GM18507 (cell line): ENCODE measurements around the gene EIF2A.

Experiments used
- DNase-seq: peaks from one replicate; pipeline ENCODE4 v3.0.0; 2011; ENCODE audit warnings: low read depth; ENCODE audit not compliant: insufficient read length; ENCODE audit errors: extremely low spot score
- FAIRE-seq: peaks from 2 replicates; lab custom pipeline; 2011; peaks lifted over from hg19 to GRCh38; lab: Jason Lieb, UNC

EIF2A gene

DNA sequence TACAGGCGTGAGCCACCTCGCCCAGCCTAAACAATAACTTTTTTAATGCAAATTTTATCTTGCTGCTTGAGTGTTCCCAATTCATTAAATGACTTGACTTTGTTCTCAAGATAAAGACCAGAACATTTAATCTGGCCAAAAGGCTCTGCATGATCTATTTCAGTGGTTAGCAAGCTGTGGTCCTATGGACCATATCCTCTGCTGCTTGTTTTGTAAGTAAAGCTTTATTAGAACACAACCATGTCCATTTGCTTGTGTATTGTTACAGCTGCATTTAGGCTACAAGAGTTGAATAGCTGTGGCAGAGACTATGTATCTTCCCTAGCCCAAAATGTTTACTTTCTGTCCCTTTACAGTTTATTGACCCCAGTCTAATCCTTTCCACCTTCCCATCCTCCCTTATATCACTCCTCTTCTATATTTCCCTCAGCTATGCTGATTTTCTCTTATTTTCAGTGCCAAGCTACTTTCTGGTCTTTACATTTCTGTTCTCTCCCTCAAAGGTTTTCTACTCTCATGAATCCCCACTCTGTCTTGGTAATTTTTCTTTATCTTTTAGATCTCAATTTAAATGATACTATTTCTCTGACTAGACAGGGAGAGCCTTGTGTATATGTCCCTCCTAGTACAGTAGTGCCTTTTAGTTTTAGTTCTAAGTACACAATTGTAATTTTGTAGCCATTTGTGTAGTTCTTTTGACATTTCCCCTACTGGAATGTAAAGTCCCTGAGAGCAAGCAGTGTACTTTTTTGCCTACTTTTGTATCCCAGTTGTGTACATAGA, 79.8 kb downstream of the EIF2A start:
- DNase-seq (no peak), FAIRE-seq (no peak)

DNA sequence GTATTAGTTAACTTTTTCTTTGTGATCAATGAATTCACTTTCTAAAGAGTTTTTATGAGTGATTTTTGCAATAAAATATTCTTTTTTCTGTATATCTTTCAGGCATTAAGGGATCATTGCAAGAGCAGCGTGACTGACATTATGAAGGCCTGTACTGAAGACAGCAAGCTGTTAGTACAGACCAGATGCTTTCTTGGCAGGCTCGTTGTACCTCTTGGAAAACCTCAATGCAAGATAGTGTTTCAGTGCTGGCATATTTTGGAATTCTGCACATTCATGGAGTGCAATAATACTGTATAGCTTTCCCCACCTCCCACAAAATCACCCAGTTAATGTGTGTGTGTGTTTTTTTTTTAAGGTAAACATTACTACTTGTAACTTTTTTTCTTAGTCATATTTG, 81.0 kb downstream of the EIF2A start:
- no peak for FAIRE-seq
- DNase-seq: no peak

DNA sequence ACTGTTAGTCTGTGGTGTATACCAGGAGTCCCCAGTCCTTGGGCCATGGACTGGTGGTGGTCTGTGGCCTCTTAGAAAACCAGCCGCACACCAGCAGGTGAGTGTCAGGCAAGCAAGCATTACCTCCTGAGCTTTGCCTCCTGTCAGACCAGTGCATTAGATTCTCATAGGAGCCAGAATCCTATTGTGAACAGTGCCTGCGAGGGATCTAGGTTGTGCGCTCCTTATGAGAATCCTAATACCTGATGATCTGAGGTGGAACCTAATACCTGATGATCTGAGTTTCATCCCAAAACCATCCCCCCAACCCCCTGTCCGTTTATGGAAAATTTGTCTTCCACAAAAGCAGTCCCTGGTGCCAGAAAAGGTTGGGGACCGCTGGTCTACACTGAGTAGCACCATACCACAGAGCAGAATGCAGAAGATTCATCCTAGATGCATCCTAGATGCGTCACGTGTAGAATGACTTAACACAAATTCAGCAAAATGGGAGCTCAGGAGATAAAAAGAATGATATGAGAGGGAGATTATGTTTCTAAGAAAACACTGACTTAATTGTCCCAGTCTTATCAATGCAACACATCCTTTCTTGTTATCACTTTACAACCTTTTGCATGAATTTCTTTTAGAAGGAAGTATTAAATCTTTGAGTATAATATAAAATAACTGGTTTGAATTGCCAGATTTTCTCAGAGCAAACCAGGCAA, 85.1 kb downstream of the EIF2A start:
- DNase-seq: no peak

DNA sequence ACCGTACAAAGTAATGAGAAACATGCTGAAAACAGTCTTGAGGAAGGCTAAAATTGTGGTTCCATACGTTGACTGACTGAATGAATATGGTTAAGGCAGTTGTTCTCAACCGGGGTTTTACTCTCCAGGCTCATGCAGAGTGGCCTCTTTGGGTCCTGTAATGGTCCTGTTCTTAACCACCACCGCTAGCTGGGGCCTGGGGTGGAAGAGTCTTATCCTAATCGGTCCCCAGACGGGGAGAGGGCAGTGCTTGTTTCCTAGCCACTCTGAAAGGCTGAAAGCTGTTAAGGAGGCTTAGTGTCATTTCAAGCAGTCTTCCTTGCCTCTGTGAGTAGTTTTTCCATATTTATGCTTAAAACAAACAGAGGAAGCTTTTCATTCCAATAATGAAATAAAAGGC, 88.5 kb downstream of the EIF2A start:
- FAIRE-seq (no peak), DNase-seq (no peak)

More for the DNA sequence above, 85.1 kb downstream of the EIF2A start:
- FAIRE-seq: no peak

DNA sequence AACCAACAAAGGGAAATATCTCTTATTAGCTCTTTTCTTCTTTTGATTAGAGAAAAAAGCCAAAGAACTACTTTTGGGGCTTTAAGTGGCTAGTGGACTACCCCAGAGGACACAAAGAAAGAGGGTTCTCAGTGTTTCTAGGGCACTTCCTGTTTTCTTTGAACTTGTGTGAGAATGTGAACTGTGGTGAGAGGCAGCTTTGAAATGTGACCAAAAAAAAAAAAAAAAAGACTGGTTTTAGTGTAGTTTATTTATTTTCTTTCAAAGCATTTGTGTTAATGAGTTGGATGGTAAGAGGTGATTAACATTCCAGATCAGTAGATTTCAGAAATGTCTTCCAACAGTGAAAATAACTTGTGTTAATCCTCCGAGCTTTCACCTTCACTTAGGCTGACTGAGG, 88.9 kb downstream of the EIF2A start:
- DNase-seq: no peak
- FAIRE-seq: peak; percentile 45
